ENCODE results near the gene COL4A2. TPM values are rescaled to one million over a fixed set of nuclear protein-coding genes. Genes with fewer than 3 reads are reported as not detected.

Gene COL4A2
- total and polyA plus RNA-seq, 7 experiments from 2014 or later, result 0.05 TPM; not detected in 6

DNA sequence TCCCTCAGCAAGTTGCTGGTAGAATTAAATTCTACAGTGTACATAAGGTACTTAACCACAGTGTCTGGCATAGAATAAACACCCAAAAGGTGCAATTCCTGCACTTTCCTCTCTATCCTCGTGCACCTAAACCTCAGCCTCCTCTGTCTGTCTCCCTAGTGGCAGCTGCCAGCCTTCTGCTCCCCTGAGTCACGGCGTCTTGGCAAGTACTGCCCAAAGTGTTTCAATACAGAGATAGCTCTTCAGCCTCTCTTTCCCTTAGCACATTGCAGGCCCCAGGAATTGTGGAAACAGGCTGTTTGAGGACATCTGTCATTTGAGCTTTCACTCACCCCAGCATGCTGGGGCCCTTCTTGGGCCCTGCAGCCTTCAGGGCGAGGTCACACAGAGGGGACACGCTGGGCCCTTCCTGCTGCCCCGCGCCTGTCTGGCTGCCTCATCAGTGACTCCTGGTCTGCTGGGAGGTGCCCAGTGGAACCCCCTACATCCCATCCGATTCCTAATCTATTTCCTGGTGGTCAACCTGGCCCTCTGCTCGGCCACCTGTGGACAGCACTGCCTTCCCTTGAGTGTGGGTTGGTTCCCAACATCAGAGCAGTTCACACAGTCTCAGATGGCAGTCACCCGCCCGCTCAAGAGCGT is 19.3 kb downstream of the COL4A2 start:
- DNase-seq (no peak), ATAC-seq (peak; percentile 8)
- Histone ChIP-seq H3K27me3 (ENCODE audit: control insufficient read depth in 2 of 2, insufficient read depth in 2 of 2, low read length in 2 of 2) (peaks cover 0 to under 1% of the 10 kb centered on the region in 2 donors), H3K4me3 (ENCODE audit: low read length) (no peak overlapping the region), H3K36me3 (ENCODE audit: control insufficient read depth in 2 of 3, insufficient read depth in 3 of 3, low read length in 3 of 3) (no peaks in the 10 kb centered on the region), H3K9me3 (ENCODE audit: control insufficient read depth in 2 of 3, low read length in 3 of 3) (no peaks in the 10 kb centered on the region), H3K4me1 (ENCODE audit: control insufficient read depth in 2 of 2, insufficient read depth in 2 of 2, low read length in 2 of 2) (no peaks in the 10 kb centered on the region), H3K27ac (ENCODE audit: low read depth, low read length) (no peak overlapping the region)
- peaks cover 0 to 4% (median 0%) of the 10 kb centered on the region in 7 donors for H3K4me1 Mint-ChIP-seq
- H3K9me3 Mint-ChIP-seq, result peaks cover 0 to 3% (median 0%) of the 10 kb centered on the region in 11 donors
- no peak overlapping the region for H3K27ac Mint-ChIP-seq
- H3K36me3 Mint-ChIP-seq, result peaks cover 0 to 6% (median 0%) of the 10 kb centered on the region in 5 donors
- CTCF ChIA-PET, result no interaction called here
- POLR2A ChIA-PET, result interaction anchor here (0.6 kb wide), 1 partner anchor 76 kb away, joined by 3 read pairs; no protein-coding TSS in a partner anchor
- H3K27me3 Mint-ChIP-seq, result peaks cover 30 to 61% (median 54%) of the 10 kb centered on the region in 5 donors
- no peak overlapping the region for H3K4me3 Mint-ChIP-seq
- intact Hi-C loops (cut with micrococcal nuclease), result no loop called here

DNA sequence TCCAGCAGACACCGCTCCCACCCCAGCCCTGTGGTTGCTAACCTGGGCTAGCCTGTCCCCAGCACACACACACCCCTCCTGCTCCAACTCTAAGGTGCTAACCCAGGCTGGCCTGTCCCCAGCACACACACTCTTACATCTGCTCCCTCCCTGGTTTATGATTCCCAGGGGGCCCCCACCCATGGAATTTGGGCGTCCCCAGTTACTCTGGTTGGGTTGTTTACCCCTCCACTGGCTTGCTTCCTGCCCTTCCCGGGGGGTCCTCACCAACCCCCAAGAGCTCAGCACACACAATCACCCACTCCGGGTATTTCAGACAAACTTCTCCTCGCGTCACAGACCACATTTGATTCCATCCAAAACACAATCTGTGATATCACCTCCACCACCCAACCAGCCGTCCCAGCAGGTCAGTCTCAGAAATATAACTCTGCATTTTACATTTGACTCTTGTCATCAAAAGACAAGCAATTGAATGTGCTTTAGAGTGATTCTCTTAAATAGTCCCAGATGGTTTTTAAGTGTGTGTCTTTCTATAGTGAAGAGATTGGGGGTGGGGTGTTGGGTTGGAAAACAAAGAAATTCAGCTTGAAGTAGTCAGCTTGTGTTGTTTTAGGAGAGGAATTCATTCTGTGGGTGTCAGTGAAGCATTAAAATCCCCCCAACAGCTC is 20.1 kb downstream of the COL4A2 start:
- Mint-ChIP-seq H3K27ac (no peak overlapping the region), H3K4me3 (no peak overlapping the region), H3K27me3 (peaks cover 26 to 53% (median 46%) of the 10 kb centered on the region in 5 donors), H3K9me3 (no peaks in the 10 kb centered on the region), H3K4me1 (no peaks in the 10 kb centered on the region), H3K36me3 (peaks cover 0 to 3% (median 0%) of the 10 kb centered on the region in 5 donors)
- Histone ChIP-seq H3K4me1 (ENCODE audit: control insufficient read depth in 2 of 2, insufficient read depth in 2 of 2, low read length in 2 of 2) (no peaks in the 10 kb centered on the region), H3K9me3 (ENCODE audit: control insufficient read depth in 2 of 3, low read length in 3 of 3) (no peaks in the 10 kb centered on the region), H3K27me3 (ENCODE audit: control insufficient read depth in 2 of 2, insufficient read depth in 2 of 2, low read length in 2 of 2) (no peaks in the 10 kb centered on the region), H3K36me3 (ENCODE audit: control insufficient read depth in 2 of 3, insufficient read depth in 3 of 3, low read length in 3 of 3) (no peaks in the 10 kb centered on the region), H3K4me3 (ENCODE audit: low read length) (no peak overlapping the region), H3K27ac (ENCODE audit: low read depth, low read length) (no peak overlapping the region)
- ChIA-PET CTCF (no interaction called here), POLR2A (no interaction called here)
- intact Hi-C loops (cut with micrococcal nuclease), result no loop called here
- no peak for DNase-seq
- ATAC-seq, result no peak

DNA sequence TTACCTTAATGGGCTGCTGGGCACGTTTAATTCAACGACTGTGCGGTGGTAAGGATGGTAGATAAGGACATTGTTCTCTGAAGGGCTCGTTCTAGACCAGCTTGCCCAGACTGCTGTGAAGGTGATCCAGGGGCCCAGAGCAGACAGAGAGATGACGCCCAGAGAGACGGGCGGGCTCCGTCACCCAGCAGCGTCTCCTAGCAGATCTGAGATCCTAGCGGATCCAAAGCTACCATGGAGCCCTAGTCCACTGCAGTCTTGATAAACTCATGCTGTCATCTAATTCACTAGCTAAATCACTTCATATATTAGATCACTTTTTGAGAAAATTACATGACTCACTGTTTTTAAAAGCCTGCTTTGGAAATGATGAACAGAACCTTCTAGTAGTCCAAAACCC is 21.5 kb downstream of the COL4A2 start:
- no peaks in the 10 kb centered on the region for H3K27me3 ChIP-seq (ENCODE audit: control insufficient read depth in 2 of 2, insufficient read depth in 2 of 2, low read length in 2 of 2)
- Mint-ChIP-seq H3K27ac (no peak overlapping the region), H3K4me3 (no peak overlapping the region), H3K27me3 (peaks cover 26 to 45% (median 41%) of the 10 kb centered on the region in 5 donors), H3K9me3 (no peaks in the 10 kb centered on the region), H3K36me3 (peaks cover 0 to 3% (median 0%) of the 10 kb centered on the region in 5 donors), H3K4me1 (no peaks in the 10 kb centered on the region)
- CTCF ChIA-PET, result no interaction called here
- no peak for DNase-seq
- POLR2A ChIA-PET, result no interaction called here
- intact Hi-C loops (cut with micrococcal nuclease), result no loop called here
- no peaks in the 10 kb centered on the region for H3K9me3 ChIP-seq (ENCODE audit: control insufficient read depth in 2 of 3, low read length in 3 of 3)
- no peak overlapping the region for H3K27ac ChIP-seq (ENCODE audit: low read depth, low read length)
- H3K36me3 ChIP-seq (ENCODE audit: control insufficient read depth in 2 of 3, insufficient read depth in 3 of 3, low read length in 3 of 3), result no peaks in the 10 kb centered on the region
- H3K4me3 ChIP-seq (ENCODE audit: low read length), result no peak overlapping the region
- H3K4me1 ChIP-seq (ENCODE audit: control insufficient read depth in 2 of 2, insufficient read depth in 2 of 2, low read length in 2 of 2), result no peaks in the 10 kb centered on the region
- no peak for ATAC-seq

DNA sequence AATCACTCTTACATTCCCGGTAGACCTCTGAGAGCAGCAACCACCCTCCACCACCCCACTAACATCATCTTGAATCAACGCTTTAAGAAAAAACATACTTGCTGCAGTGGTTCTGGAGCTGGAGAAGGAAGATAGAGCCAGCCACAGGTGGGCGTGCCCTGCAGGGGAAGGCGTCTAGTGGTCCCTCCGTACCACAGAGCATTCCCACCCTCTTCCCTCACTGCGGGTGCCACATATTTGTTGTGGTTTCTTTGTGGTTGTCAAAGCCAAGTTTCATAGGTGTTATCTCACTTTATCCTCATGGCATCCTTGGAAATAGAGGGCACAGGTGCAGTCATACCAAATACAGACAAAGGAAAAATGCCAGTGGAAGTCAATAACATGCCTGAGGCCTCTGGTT is 22.2 kb downstream of the COL4A2 start:
- no peak overlapping the region for H3K27ac ChIP-seq (ENCODE audit: low read depth, low read length)
- no peak for DNase-seq
- H3K9me3 ChIP-seq (ENCODE audit: control insufficient read depth in 2 of 3, low read length in 3 of 3), result no peaks in the 10 kb centered on the region
- H3K36me3 Mint-ChIP-seq, result peaks cover 0 to 3% (median 0%) of the 10 kb centered on the region in 5 donors
- CTCF ChIA-PET, result no interaction called here
- no peaks in the 10 kb centered on the region for H3K27me3 ChIP-seq (ENCODE audit: control insufficient read depth in 2 of 2, insufficient read depth in 2 of 2, low read length in 2 of 2)
- H3K4me3 Mint-ChIP-seq, result no peak overlapping the region
- POLR2A ChIA-PET, result no interaction called here
- no peaks in the 10 kb centered on the region for H3K36me3 ChIP-seq (ENCODE audit: control insufficient read depth in 2 of 3, insufficient read depth in 3 of 3, low read length in 3 of 3)
- H3K4me1 Mint-ChIP-seq, result no peaks in the 10 kb centered on the region
- intact Hi-C loops (cut with micrococcal nuclease), result no loop called here
- no peaks in the 10 kb centered on the region for H3K4me1 ChIP-seq (ENCODE audit: control insufficient read depth in 2 of 2, insufficient read depth in 2 of 2, low read length in 2 of 2)
- ATAC-seq, result no peak
- peaks cover 26 to 39% (median 36%) of the 10 kb centered on the region in 5 donors for H3K27me3 Mint-ChIP-seq
- no peak overlapping the region for H3K27ac Mint-ChIP-seq
- H3K4me3 ChIP-seq (ENCODE audit: low read length), result no peak overlapping the region
- no peaks in the 10 kb centered on the region for H3K9me3 Mint-ChIP-seq

DNA sequence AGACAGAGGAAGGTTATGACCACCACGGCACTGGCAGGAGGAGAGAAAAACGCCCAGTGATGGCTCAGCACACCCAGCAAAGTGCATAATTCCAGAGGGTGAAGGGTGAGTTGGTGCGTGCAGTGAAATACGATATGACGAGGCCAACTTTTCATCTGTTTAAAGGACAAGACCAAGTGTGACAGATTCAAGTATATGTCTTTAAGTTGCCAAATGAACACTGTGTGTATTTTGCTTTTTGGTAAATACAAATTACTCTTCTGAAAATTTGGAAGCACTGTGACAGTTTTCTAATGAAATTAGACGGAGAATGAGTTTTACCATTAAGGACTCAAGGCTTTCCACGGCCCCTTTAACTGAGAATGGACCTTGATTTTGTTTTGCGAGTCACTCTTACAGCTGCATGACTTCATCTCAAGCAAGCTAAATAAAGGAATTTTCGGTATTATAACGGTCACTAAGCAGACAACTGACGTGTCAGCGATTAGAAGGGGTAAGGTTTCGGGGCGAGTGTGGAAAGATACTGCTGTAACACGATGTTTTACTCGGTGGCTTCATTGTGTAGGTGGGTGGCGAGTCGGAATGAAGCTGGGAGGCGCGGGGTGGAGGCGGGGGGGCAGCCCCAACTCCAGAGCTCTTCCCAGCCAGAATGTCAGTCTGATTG is 22.8 kb downstream of the COL4A2 start:
- no peak overlapping the region for H3K27ac ChIP-seq (ENCODE audit: low read depth, low read length)
- intact Hi-C loops (cut with micrococcal nuclease), result no loop called here
- Mint-ChIP-seq H3K27me3 (peaks cover 21 to 38% (median 36%) of the 10 kb centered on the region in 5 donors), H3K4me1 (no peaks in the 10 kb centered on the region), H3K9me3 (no peaks in the 10 kb centered on the region), H3K36me3 (peaks cover 0 to 3% (median 0%) of the 10 kb centered on the region in 5 donors), H3K4me3 (no peak overlapping the region), H3K27ac (no peak overlapping the region)
- no peaks in the 10 kb centered on the region for H3K36me3 ChIP-seq (ENCODE audit: control insufficient read depth in 2 of 3, insufficient read depth in 3 of 3, low read length in 3 of 3)
- ChIA-PET CTCF (no interaction called here), POLR2A (no interaction called here)
- H3K4me1 ChIP-seq (ENCODE audit: control insufficient read depth in 2 of 2, insufficient read depth in 2 of 2, low read length in 2 of 2), result no peaks in the 10 kb centered on the region
- H3K9me3 ChIP-seq (ENCODE audit: control insufficient read depth in 2 of 3, low read length in 3 of 3), result no peaks in the 10 kb centered on the region
- H3K27me3 ChIP-seq (ENCODE audit: control insufficient read depth in 2 of 2, insufficient read depth in 2 of 2, low read length in 2 of 2), result no peaks in the 10 kb centered on the region
- no peak overlapping the region for H3K4me3 ChIP-seq (ENCODE audit: low read length)
- ATAC-seq, result no peak
- DNase-seq, result no peak

DNA sequence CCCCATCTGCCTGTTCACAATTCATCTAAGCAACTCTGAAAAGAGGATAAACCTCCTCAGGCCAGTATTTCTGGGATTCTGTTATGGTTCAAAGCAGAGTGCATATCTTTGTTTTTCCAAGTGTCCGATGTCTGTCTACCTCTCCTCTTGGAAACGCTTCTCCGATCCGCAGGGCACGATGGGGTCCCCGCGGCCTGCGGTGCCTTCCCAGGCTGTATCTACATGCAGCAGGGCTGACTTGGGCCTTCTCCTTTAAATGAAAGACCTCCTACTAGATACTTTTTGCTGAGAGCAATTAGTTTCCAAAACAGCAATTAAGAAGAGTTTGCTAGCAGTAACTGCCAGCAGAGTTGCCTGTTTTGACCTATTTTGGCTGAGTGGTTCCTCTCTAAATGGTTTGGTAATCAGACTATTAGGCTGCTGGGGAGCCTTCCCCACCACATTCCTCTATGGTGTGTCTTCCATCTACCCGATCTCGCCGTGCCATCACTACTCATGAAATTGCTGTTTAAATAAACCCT is 23.5 kb downstream of the COL4A2 start:
- intact Hi-C loops (cut with micrococcal nuclease), result no loop called here
- ATAC-seq, result no peak
- peaks cover 15 to 34% (median 32%) of the 10 kb centered on the region in 5 donors for H3K27me3 Mint-ChIP-seq

More for the DNA sequence above, 23.5 kb downstream of the COL4A2 start:
- POLR2A ChIA-PET, result no interaction called here
- no peaks in the 10 kb centered on the region for H3K9me3 Mint-ChIP-seq
- Histone ChIP-seq H3K4me3 (ENCODE audit: low read length) (no peak overlapping the region), H3K4me1 (ENCODE audit: control insufficient read depth in 2 of 2, insufficient read depth in 2 of 2, low read length in 2 of 2) (no peaks in the 10 kb centered on the region), H3K27me3 (ENCODE audit: control insufficient read depth in 2 of 2, insufficient read depth in 2 of 2, low read length in 2 of 2) (no peaks in the 10 kb centered on the region), H3K36me3 (ENCODE audit: control insufficient read depth in 2 of 3, insufficient read depth in 3 of 3, low read length in 3 of 3) (no peaks in the 10 kb centered on the region), H3K27ac (ENCODE audit: low read depth, low read length) (no peak overlapping the region), H3K9me3 (ENCODE audit: control insufficient read depth in 2 of 3, low read length in 3 of 3) (no peaks in the 10 kb centered on the region)
- H3K4me1 Mint-ChIP-seq, result no peaks in the 10 kb centered on the region
- DNase-seq, result no peak
- CTCF ChIA-PET, result no interaction called here
- no peak overlapping the region for H3K4me3 Mint-ChIP-seq
- H3K36me3 Mint-ChIP-seq, result peaks cover 0 to 3% (median 0%) of the 10 kb centered on the region in 5 donors
- no peak overlapping the region for H3K27ac Mint-ChIP-seq
